ENCODE results near the gene ISCA1. TPM values are rescaled to one million over a fixed set of nuclear protein-coding genes. Genes with fewer than 3 reads are reported as not detected.

ISCA1 gene
- total and polyA plus RNA-seq, 10 of the 15 experiments (the other 5 are each of a cell fraction or from before 2014, with no cell fraction given) = 8.9 to 36.0 (median 24.2) TPM

DNA sequence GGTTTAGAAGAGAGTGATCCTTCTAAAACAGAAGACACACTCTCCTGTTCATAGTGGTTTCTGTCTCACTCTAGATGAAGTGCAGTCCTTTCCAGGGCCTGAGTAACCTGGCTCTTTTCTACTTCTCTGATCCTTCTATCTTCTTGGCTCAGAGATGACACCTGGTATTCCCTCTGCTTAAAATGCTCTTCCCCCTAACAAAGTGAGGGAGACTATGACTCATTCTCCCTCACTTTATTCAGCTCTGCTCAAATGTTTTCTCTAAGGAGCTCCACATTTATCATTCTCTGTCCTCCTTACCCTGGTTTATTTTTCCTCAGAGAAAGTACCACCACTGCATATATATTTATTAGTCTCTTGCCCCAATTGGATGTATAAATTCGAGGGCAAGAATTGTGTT is 47.3 kb upstream of the ISCA1 start (continued):
- TF ChIP-seq CBX3 (IDR thresholded peaks at IDR 0.05; ENCODE audit: borderline replicate concordance, low read depth) (no peak), MEF2A (IDR thresholded peaks at IDR 0.05; ENCODE audit: insufficient read depth, low read depth, low read length) (no peak), SMARCA5 (IDR thresholded peaks at IDR 0.05) (no peak), HDAC2 (IDR thresholded peaks at IDR 0.05) (no peak), CHD2 (IDR thresholded peaks at IDR 0.05; ENCODE audit: borderline replicate concordance, low read depth, low read length) (no peak)
- TF ChIP-seq, protein P1, sequence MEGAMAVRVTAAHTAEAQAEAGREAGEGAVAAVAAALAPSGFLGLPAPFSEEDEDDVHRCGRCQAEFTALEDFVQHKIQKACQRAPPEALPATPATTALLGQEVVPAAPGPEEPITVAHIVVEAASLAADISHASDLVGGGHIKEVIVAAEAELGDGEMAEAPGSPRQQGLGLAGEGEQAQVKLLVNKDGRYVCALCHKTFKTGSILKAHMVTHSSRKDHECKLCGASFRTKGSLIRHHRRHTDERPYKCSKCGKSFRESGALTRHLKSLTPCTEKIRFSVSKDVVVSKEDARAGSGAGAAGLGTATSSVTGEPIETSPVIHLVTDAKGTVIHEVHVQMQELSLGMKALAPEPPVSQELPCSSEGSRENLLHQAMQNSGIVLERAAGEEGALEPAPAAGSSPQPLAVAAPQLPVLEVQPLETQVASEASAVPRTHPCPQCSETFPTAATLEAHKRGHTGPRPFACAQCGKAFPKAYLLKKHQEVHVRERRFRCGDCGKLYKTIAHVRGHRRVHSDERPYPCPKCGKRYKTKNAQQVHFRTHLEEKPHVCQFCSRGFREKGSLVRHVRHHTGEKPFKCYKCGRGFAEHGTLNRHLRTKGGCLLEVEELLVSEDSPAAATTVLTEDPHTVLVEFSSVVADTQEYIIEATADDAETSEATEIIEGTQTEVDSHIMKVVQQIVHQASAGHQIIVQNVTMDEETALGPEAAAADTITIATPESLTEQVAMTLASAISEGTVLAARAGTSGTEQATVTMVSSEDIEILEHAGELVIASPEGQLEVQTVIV (IDR thresholded peaks at IDR 0.05; ENCODE audit: borderline replicate concordance, partially characterized antibody) = no peak
- TF ChIP-seq, protein P2, sequence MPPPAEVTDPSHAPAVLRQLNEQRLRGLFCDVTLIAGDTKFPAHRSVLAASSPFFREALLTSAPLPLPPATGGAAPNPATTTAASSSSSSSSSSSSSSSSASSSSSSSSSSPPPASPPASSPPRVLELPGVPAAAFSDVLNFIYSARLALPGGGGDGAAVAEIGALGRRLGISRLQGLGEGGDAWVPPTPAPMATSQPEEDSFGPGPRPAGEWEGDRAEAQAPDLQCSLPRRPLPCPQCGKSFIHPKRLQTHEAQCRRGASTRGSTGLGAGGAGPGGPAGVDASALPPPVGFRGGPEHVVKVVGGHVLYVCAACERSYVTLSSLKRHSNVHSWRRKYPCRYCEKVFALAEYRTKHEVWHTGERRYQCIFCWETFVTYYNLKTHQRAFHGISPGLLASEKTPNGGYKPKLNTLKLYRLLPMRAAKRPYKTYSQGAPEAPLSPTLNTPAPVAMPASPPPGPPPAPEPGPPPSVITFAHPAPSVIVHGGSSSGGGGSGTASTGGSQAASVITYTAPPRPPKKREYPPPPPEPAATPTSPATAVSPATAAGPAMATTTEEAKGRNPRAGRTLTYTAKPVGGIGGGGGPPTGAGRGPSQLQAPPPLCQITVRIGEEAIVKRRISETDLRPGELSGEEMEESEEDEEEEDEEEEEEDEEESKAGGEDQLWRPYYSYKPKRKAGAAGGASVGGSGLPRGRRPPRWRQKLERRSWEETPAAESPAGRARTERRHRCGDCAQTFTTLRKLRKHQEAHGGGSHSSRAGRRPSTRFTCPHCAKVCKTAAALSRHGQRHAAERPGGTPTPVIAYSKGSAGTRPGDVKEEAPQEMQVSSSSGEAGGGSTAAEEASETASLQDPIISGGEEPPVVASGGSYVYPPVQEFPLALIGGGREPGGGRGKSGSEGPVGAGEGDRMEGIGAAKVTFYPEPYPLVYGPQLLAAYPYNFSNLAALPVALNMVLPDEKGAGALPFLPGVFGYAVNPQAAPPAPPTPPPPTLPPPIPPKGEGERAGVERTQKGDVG (CRISPR knock-in tag; IDR thresholded peaks at IDR 0.05) = no peak
- TF ChIP-seq, protein P3, sequence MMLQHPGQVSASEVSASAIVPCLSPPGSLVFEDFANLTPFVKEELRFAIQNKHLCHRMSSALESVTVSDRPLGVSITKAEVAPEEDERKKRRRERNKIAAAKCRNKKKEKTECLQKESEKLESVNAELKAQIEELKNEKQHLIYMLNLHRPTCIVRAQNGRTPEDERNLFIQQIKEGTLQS (IDR thresholded peaks at IDR 0.05; ENCODE audit: borderline replicate concordance, extremely low read depth, low read depth, low read length) = no peak

Measured in GM12878 (cell line).